GM18858 (cell line): ENCODE results near the gene HES3.
"Not testable (repeated sequence)": the region's sequence is repeated elsewhere in the genome, so short reads cannot be mapped to it uniquely, and the experiment has no call there.

Experiments used
- ATAC-seq: cut with Tn5 transposase; IDR thresholded peaks from one replicate; pipeline ENCODE4 v1.9.1; 2021; ENCODE audit not compliant: unreplicated experiment

Gene HES3

DNA sequence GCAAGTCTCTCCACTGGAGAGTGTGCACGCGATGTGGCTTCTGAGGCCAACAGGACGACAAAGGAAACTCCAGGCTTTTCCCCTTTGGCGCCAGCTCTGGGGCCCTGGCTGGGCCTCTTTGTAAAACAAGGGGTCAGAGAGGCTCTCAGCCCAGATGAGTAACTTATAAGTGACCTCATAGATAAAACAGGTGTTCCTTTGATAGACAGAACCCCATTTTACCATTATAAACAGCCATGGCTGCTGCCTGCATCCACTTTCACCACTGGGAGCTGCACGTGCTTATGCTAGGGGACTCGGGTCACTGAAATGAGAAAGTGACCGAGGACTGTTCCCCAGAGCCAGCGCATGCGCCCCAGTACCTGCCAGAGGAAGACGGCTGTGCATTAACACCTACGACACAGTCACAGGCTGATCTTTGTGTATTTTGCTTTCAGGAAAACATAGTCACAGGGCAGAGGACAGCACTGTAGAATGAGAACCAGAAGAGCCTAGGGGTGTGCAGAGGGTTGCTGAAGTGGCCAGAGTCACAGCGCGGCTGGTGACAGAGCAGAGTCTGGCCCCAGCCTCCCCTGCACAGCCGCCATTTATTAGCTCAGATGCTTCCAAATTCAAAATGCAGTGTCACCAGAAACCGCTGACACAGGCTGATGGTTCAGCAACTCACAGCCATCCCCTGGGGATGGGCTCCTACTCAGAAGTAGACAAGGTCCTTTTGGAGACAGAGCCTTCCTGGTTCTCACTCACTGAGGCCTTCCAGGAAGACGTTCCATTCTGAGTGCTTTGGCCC lies 25.4 kb upstream of the HES3 start:
- no peak for ATAC-seq

GRCh38 chr1:6219641-6220040 lies 24.3 kb upstream of the HES3 start:
- ATAC-seq, result not testable (repeated sequence)

- no peak for ATAC-seq
These were observed 23.7 kb upstream of the HES3 start for GRCh38 chr1:6220236-6220635.

- ATAC-seq, result no peak
These were observed 22.7 kb upstream of the HES3 start for GRCh38 chr1:6221210-6221784.

DNA sequence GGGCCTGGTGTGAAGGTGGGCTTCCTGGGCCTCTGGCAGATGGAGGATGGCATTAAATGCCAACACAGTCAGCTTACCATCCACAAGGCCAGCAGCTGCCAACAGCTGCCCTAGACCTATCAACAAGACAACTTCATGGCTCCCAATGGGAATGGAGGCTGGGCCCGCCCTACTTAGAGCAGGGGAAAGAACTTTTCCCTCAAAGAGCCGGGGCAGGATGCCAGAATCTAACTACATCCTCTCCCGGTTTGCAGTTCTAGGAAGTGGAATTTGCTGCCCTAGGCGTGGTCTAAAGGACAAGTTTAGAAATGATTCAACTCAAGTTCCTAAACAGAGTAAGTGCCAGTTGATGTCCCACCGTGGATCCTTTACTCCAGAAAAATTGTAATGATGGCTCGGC lies 21.3 kb upstream of the HES3 start:
- no peak for ATAC-seq

GRCh38 chr1:6223617-6224016 lies 20.4 kb upstream of the HES3 start:
- no peak for ATAC-seq

DNA sequence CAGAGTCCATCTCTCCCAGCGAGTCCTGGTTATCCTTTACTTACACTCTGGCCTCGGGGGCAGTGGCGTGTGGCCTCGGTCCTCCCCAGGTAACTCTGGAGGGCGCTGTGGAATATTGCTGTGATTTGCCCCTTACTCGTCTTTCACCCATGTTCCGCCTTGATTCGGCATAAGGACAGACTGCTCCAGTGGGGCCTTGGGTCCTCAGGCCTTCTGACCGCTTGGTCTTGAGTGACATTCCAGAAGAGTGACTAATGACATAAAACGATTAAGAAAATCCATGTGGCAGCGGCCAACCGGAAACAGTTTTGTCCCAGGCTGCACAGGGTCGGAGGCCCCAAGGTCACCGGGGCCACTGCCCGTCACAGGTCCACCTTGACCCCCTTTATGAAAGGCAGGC lies 19.3 kb upstream of the HES3 start:
- ATAC-seq, result no peak

DNA sequence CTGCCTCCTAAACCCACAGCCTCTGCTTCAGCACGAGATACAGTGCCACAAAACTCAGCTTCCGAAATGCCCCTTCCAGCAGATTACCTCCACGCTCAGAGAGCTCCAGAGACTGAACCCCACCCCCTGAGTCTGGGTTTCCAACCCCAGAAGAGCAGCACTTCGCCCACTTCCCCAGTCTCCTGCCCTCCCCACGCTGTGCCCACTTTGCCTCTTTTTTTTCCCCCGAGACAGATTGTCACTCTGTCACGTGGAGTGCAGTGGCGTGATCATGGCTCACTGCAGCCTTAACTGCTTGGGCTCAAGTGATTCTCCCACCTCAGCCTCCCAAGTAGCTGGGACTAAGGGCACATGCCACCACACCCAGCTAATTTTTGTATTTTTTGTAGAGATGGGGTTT lies 18.3 kb upstream of the HES3 start:
- no peak for ATAC-seq

- ATAC-seq, result no peak
These were observed 10.6 kb upstream of the HES3 start for GRCh38 chr1:6233376-6233775.

- no peak for ATAC-seq
These were observed 9.3 kb upstream of the HES3 start for GRCh38 chr1:6234502-6235295.

DNA sequence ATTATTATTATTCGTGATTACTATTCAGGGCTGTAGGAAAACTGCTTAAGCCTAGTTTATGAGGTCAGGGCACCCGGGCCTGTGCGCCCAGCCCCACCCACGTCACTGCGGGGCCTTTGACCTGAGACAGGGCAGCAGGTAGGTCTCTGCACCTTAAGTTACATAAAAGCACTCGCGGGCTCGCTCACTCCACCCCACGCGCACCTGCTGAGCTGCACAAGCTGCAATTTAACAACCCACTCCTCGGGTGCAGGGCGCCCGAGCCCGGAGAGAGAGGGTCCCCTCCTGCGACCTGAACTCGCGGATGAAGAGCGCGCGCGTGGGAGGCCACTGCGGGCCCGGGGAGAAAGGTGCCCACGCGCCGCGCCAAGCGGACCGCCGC lies 8.7 kb upstream of the HES3 start:
- ATAC-seq, result peak; percentile 18

DNA sequence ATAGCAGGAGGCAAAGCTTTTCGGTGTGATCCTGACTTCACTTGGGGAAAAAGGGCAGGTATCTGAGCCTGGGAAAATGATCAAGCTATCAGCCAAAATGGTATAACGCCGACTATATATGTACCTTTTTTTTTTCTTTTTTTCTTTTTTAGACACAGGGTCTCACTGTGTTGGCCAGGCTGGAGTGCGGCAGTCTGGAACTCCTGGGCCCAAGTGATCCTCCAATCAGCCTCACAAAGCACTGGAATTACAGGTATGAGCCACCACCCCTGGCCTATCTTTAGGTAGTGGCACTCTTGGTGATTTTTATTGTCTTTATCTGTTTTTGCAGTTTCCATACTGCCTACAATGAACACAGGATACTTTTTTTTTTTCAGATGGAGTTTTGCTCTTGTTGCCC lies 6.9 kb upstream of the HES3 start:
- ATAC-seq, result no peak

- no peak for ATAC-seq
These were observed 4.7 kb upstream of the HES3 start for GRCh38 chr1:6239213-6239752.

- no peak for ATAC-seq
These were observed 3.8 kb upstream of the HES3 start for GRCh38 chr1:6239950-6240768.

DNA sequence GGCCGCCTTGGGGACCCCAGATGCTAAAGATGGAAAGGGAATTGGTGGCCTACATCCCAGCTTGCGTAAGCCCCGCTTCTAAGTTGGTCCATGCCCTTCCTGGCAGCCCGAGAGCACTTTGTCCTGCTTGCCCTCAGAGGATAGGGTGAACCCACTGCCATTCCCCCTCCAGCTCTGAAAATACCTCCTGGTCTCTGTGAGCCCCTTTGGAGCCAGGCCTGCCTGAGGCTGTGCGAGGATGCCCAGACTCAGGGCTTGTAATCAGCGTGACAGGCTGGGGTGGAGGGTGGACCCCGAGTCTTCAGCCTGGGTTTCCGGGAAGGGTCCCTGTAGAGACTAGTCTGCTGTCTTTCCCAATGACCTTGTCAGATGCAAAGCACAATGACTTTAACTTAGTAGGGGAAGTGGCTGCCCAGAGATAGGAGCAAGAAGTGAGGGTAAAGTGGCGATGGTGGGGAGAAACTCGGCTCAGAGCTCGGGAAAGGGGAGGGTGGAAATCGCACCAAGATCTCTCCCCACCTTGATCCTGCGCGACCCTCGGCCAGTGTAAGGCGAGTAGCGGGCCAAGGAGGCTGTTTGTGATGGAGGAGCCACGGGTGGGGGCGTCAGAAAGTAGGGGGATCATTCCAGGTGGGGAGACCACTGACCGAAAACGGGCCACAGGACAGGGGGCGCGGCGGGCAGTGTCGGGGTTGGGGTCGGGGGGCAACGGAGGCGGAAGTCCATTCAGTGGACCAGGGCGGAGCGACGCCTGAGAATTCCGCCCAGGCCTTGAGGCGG lies 2.7 kb upstream of the HES3 start:
- no peak for ATAC-seq

DNA sequence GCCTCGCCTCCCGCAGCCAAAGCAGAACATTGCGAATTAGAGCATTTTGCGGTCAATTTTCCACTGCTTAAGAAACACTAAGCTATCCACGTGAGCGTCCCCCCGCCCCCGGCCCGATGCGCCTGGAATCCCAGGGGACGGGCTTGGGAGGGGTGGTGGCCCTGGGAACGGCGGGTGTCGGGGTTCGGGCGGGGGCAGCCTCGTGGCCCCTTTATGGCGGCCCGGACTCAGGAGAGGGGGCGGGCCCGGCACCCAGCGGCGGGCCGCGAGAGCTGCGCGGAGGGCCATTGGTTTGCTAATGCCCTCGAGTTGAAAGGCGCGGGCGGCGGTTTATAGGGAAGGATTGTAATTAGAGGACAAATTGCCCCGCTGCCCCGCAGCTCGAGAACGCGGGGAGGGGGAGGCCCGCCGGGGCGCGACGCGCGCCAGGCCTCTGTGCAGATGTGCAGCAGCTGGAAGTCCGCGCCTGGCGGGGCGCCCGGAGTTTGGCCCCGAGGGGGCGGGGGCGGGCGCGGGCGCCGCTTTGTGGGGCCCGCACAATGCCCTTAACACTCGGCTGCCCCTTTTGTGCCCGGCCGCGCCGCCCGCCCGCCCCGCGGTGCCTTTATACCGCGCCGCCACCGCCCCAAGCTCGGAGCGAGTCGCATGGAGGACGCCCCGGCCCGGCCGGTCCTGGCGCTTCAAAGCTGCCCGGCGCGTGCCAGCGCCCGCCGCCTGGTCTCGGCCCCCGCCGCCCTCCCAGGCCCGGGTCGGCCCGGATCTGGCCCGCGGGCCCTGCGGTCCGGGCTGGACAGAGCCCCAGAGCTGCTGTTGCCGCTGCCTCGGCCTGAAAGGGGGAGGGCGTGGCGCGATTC lies 1.9 kb upstream of the HES3 start:
- no peak for ATAC-seq

DNA sequence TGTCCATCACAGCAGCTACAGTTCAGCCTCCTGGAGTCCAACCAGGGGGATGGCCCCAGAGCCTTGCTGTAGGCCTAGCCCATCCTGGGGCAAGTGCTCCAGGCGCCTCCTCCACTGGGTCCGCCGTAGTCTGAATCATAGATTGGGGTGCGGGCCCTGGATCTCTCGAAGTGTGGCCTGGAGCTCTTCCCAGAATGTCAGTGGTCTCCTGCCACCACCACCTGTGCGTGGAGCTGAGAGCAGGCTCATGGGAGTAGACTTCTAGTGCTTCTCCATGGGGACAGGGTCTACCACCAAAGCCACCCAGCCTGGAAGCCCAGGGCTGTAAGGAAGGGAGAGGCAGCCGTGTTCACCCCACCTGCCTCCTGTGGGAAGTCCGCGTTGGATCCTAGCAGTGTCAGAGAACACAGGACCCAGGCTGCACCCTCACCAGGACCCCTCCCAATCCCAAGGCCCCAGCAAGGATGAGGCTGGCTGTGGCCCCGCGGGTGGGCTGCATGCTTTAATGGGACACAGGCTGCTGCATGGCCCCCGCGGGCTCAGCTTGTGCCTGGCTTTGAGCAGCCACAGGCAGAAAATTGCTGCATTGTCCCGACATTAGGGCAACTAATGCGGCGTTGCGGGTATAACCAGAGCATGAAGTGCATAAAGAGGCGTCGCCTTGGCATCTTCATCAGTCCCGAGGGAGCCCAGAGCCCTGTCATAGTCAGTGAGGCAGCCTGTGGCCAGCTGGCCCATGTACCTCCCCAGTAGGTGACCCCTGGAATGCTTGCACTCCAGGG lies 735 bp upstream of the HES3 start:
- no peak for ATAC-seq

DNA sequence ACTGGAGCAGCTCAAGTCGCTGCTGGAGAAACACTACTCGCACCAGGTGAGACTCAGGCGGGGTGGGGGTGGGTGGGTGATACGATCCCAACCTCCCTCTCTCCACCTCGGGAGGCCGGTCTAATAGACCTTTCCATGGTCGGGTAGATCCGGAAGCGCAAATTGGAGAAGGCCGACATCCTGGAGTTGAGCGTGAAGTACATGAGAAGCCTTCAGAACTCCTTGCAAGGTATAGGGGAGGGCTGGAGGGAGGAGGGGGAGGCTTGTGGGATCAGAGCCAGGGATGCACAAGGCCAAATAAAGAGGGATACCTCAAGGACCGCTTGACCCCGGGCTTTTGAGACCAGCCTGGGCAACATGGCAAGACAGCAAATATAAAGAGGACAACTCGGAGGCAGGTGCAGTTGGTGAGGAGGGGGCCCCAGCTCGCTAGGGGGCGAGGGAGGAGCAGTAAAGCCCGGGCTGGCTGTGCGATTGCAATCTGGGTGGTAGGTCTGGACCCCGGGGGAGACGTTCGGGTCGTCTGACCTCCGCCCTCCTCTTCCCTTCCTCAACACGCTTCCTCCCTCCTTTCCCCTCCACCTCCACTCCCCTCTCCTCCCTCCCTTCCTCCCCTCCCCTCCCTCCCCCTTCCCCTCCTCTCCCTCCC lies 546 bp downstream of the HES3 start:
- no peak for ATAC-seq
